ENCODE results near the gene NKAIN2.

NKAIN2 gene

GRCh38 chr6:124203101-124203811 lies 399.6 kb downstream of the NKAIN2 start:
- no peak for TF ChIP-seq CTCF (IDR thresholded peaks at IDR 0.05; ENCODE audit: low read depth, low read length)

GRCh38 chr6:124203812-124204167 lies 400.1 kb downstream of the NKAIN2 start:
- H3K4me1 ChIP-seq = no peaks in the 10 kb centered on the region
- no peak for DNase-seq

More at GRCh38 chr6:124203101-124203811, 399.6 kb downstream of the NKAIN2 start:
- Histone ChIP-seq H3K9me3 (no peaks in the 10 kb centered on the region), H3K4me3 (ENCODE audit: low read depth, low read length) (no peak overlapping the region), H3K4me1 (no peaks in the 10 kb centered on the region), H3K36me3 (no peaks in the 10 kb centered on the region), H3K27me3 (no peaks in the 10 kb centered on the region)
- DNase-seq = no peak

GRCh38 chr6:124205921-124206320 lies 402.3 kb downstream of the NKAIN2 start:
- no peak for TF ChIP-seq CTCF (IDR thresholded peaks at IDR 0.05; ENCODE audit: low read depth, low read length)
- H3K4me1 ChIP-seq = no peaks in the 10 kb centered on the region
- no peak overlapping the region for H3K4me3 ChIP-seq (ENCODE audit: low read depth, low read length)
- H3K27me3 ChIP-seq = no peaks in the 10 kb centered on the region
- DNase-seq = no peak
- H3K9me3 ChIP-seq = no peaks in the 10 kb centered on the region
- no peaks in the 10 kb centered on the region for H3K36me3 ChIP-seq

More at GRCh38 chr6:124203812-124204167, 400.1 kb downstream of the NKAIN2 start:
- Histone ChIP-seq H3K4me3 (ENCODE audit: low read depth, low read length) (no peak overlapping the region), H3K27me3 (no peaks in the 10 kb centered on the region), H3K9me3 (no peaks in the 10 kb centered on the region), H3K36me3 (no peaks in the 10 kb centered on the region)
- no peak for TF ChIP-seq CTCF (IDR thresholded peaks at IDR 0.05; ENCODE audit: low read depth, low read length)

- no peak for TF ChIP-seq CTCF (IDR thresholded peaks at IDR 0.05; ENCODE audit: low read depth, low read length)
- H3K36me3 ChIP-seq = no peaks in the 10 kb centered on the region
- no peaks in the 10 kb centered on the region for H3K9me3 ChIP-seq
- no peaks in the 10 kb centered on the region for H3K27me3 ChIP-seq
- H3K4me1 ChIP-seq = no peaks in the 10 kb centered on the region
- no peak for DNase-seq
- no peak overlapping the region for H3K4me3 ChIP-seq (ENCODE audit: low read depth, low read length)
Measured at GRCh38 chr6:124223611-124224345, 420.1 kb downstream of the NKAIN2 start.

GRCh38 chr6:124226396-124226795 lies 422.7 kb downstream of the NKAIN2 start:
- Histone ChIP-seq H3K4me3 (ENCODE audit: low read depth, low read length) (no peak overlapping the region), H3K27me3 (no peaks in the 10 kb centered on the region), H3K4me1 (no peaks in the 10 kb centered on the region), H3K9me3 (no peaks in the 10 kb centered on the region), H3K36me3 (no peaks in the 10 kb centered on the region)
- no peak for TF ChIP-seq CTCF (IDR thresholded peaks at IDR 0.05; ENCODE audit: low read depth, low read length)
- DNase-seq = no peak

GRCh38 chr6:124233221-124233620 lies 429.6 kb downstream of the NKAIN2 start:
- H3K27me3 ChIP-seq = no peaks in the 10 kb centered on the region
- H3K36me3 ChIP-seq = no peaks in the 10 kb centered on the region
- no peak overlapping the region for H3K4me3 ChIP-seq (ENCODE audit: low read depth, low read length)
- TF ChIP-seq CTCF (IDR thresholded peaks at IDR 0.05; ENCODE audit: low read depth, low read length) = no peak
- H3K9me3 ChIP-seq = no peaks in the 10 kb centered on the region
- H3K4me1 ChIP-seq = no peaks in the 10 kb centered on the region
- DNase-seq = no peak
